H1 (cell line): ENCODE data around the gene COL10A1. TPM values are rescaled to one million over a fixed set of nuclear protein-coding genes. Genes with fewer than 3 reads are reported as not detected.

ENCODE experiments used
- CTCF ChIA-PET: fragments of 300-600 bp; sonication (Branson Sonifier 250); formaldehyde crosslinking; loops from one replicate; lab custom pipeline; 2021; ENCODE audit not compliant: partially characterized antibody; lab: Charles Lee
- POLR2A ChIA-PET: fragments of 300-600 bp; sonication (Branson Sonifier 250); formaldehyde crosslinking; loops from one replicate; lab custom pipeline; 2021; ENCODE audit warnings: inconsistent platforms; ENCODE audit not compliant: partially characterized antibody; lab: Charles Lee
- DNase-seq, 2 experiments: peaks; one replicate each; pipeline versions ENCODE4 v3.0.0 to v3.0.0-alpha.2; 2010 to 2022; ENCODE audit warnings: low spot score in 2 of 2, low read depth in 1 of 2, mixed read lengths in 1 of 2
- FAIRE-seq: peaks from 2 replicates; lab custom pipeline; 2011; peaks lifted over from hg19 to GRCh38; lab: Jason Lieb, UNC
- H2AFZ ChIP-seq: 2 replicates; pipeline ENCODE4 v1.8.1; 2012; ENCODE audit warnings: low read length, inconsistent platforms
- H2AK5ac ChIP-seq: 2 replicates; pipeline ENCODE4 v1.6.1; 2013; ENCODE audit warnings: low read depth, low read length
- H2BK120ac ChIP-seq: replicated peaks from 2 replicates; pipeline ENCODE3; 2013; ENCODE audit warnings: low read depth, low read length, inconsistent platforms
- H2BK12ac ChIP-seq: 2 replicates; pipeline ENCODE4 v1.6.1; 2013; ENCODE audit warnings: low read depth, low read length
- H2BK15ac ChIP-seq: 2 replicates; pipeline ENCODE4 v1.6.1; 2013; ENCODE audit warnings: low read length
- H2BK20ac ChIP-seq: 2 replicates; pipeline ENCODE4 v1.6.1; 2013; ENCODE audit warnings: low read length
- H2BK5ac ChIP-seq: 2 replicates; pipeline ENCODE4 v1.6.1; 2013; ENCODE audit warnings: low read depth, low read length
- H3K14ac ChIP-seq: 2 replicates; pipeline ENCODE4 v1.6.1; 2013; ENCODE audit warnings: inconsistent platforms; ENCODE audit not compliant: insufficient read length
- H3K18ac ChIP-seq: 2 replicates; pipeline ENCODE4 v1.6.1; 2013; ENCODE audit warnings: low read length; ENCODE audit errors: extremely low read depth
- H3K23ac ChIP-seq: 2 replicates; pipeline ENCODE4 v1.6.1; 2013; ENCODE audit warnings: inconsistent platforms; ENCODE audit not compliant: insufficient read length
- H3K23me2 ChIP-seq: 2 replicates; pipeline ENCODE4 v1.6.1; 2013; ENCODE audit warnings: low read depth, low read length
- H3K27ac ChIP-seq: 2 replicates; pipeline ENCODE4 v1.6.1; 2011; ENCODE audit warnings: low read depth, low read length, inconsistent platforms
- H3K27me3 ChIP-seq, 4 experiments: replicated peaks in 1 of 4; 1 replicate in 1 of 4; 2 replicates in 3 of 4; pipeline versions ENCODE4 v1.6.1 to v1.8.1; 2011 to 2013; ENCODE audit warnings: low read length in 3 of 4, mild to moderate bottlenecking in 3 of 4, inconsistent platforms in 2 of 4, mixed read lengths in 2 of 4, moderate library complexity in 1 of 4; ENCODE audit not compliant: control insufficient read depth in 3 of 4, insufficient read depth in 3 of 4; ENCODE audit errors: extremely low read depth in 1 of 4
- H3K36me3 ChIP-seq, 4 experiments: 2 replicates each; pipeline versions ENCODE4 v1.6.1 to v1.8.1; 2011 to 2013; ENCODE audit warnings: mild to moderate bottlenecking in 4 of 4, low read length in 3 of 4, moderate library complexity in 2 of 4, control low read depth in 1 of 4, inconsistent platforms in 1 of 4; ENCODE audit not compliant: insufficient read depth in 4 of 4, control insufficient read depth in 2 of 4
- H3K4ac ChIP-seq: replicated peaks from 2 replicates; pipeline ENCODE3; 2013; ENCODE audit warnings: low read length, low read depth, mixed read lengths, inconsistent platforms; ENCODE audit not compliant: insufficient read length
- H3K4me1 ChIP-seq, 4 experiments: replicated peaks in 1 of 4; 1 replicate in 1 of 4; 2 replicates in 3 of 4; pipeline versions ENCODE4 v1.6.1 to v1.8.1; 2011 to 2013; ENCODE audit warnings: low read length in 3 of 4, inconsistent platforms in 2 of 4, mixed read lengths in 1 of 4; ENCODE audit not compliant: insufficient read depth in 4 of 4, control insufficient read depth in 3 of 4
- H3K4me2 ChIP-seq, 2 experiments: 2 replicates each; pipeline versions ENCODE4 v1.6.1 to v1.8.1; 2011 to 2013; ENCODE audit warnings: low read depth in 2 of 2, low read length in 2 of 2, control low read depth in 1 of 2, inconsistent platforms in 1 of 2, mild to moderate bottlenecking in 1 of 2; ENCODE audit not compliant: insufficient read depth in 1 of 2
- H3K4me3 ChIP-seq, 4 experiments: fragments of 200-600, 300-600 bp in 1 of 4; sonication (generic), shearing (Covaris generic), sonication (Bioruptor Twin) in 1 of 4; 2 replicates each; pipeline versions ENCODE4 v1.5.1 to v1.8.1; 2011 to 2016; ENCODE audit warnings: low read length in 4 of 4, low read depth in 3 of 4, control low read depth in 2 of 4, inconsistent platforms in 2 of 4, mild to moderate bottlenecking in 2 of 4, mixed read lengths in 1 of 4, moderate library complexity in 1 of 4; ENCODE audit not compliant: insufficient read depth in 2 of 4; ENCODE audit errors: extremely low read depth in 1 of 4
- H3K56ac ChIP-seq: replicated peaks from 2 replicates; pipeline ENCODE3; 2013; ENCODE audit warnings: low read depth, mild to moderate bottlenecking, mixed read lengths, low read length, inconsistent platforms; ENCODE audit not compliant: insufficient read length
- H3K79me1 ChIP-seq: 2 replicates; pipeline ENCODE4 v1.6.1; 2013; ENCODE audit warnings: low read depth, low read length, control low read depth
- H3K79me2 ChIP-seq, 2 experiments: 2 replicates each; pipeline versions ENCODE4 v1.6.1 to v1.8.1; 2012 to 2013; ENCODE audit warnings: low read length in 2 of 2, mild to moderate bottlenecking in 2 of 2, inconsistent platforms in 1 of 2; ENCODE audit not compliant: insufficient read depth in 2 of 2, control insufficient read depth in 1 of 2
- H3K9ac ChIP-seq, 4 experiments: replicated peaks in 1 of 4; 1 replicate in 1 of 4; 2 replicates in 3 of 4; pipeline versions ENCODE4 v1.6.1 to v1.8.1; 2011 to 2013; ENCODE audit warnings: low read depth in 3 of 4, low read length in 3 of 4, control low read depth in 2 of 4, mild to moderate bottlenecking in 2 of 4, moderate library complexity in 2 of 4, inconsistent platforms in 1 of 4; ENCODE audit errors: extremely low read depth in 1 of 4
- H3K9me3 ChIP-seq, 2 experiments: 2 replicates each; pipeline versions ENCODE4 v1.6.1 to v1.8.1; 2012 to 2013; ENCODE audit warnings: mild to moderate bottlenecking in 2 of 2, moderate library complexity in 2 of 2, control low read depth in 1 of 2, inconsistent platforms in 1 of 2, low read depth in 1 of 2, low read length in 1 of 2, mixed read lengths in 1 of 2; ENCODE audit not compliant: insufficient read depth in 2 of 2
- H4K20me1 ChIP-seq, 2 experiments: replicated peaks in 1 of 2; 2 replicates each; pipeline versions ENCODE3 to v1.8.1; 2011 to 2013; ENCODE audit warnings: inconsistent platforms in 2 of 2, low read length in 2 of 2, mild to moderate bottlenecking in 1 of 2; ENCODE audit not compliant: insufficient read depth in 2 of 2, control insufficient read depth in 1 of 2
- H4K5ac ChIP-seq: 2 replicates; pipeline ENCODE4 v1.6.1; 2013; ENCODE audit warnings: low read length, low read depth, mixed read lengths, inconsistent platforms; ENCODE audit not compliant: insufficient read length
- H4K8ac ChIP-seq: 2 replicates; pipeline ENCODE4 v1.8.0; 2013; ENCODE audit warnings: mild to moderate bottlenecking, moderate library complexity, low read length, inconsistent platforms; ENCODE audit not compliant: insufficient read depth; ENCODE audit errors: extremely low read depth
- H4K91ac ChIP-seq: replicated peaks from 2 replicates; pipeline ENCODE3; 2013; ENCODE audit warnings: low read length, mixed read lengths, inconsistent platforms; ENCODE audit not compliant: insufficient read length
- BACH1 ChIP-seq: IDR thresholded peaks from 2 replicates; pipeline ENCODE4 v1.6.1; 2012; ENCODE audit warnings: low read length, improper control_type of control experiment
- BCL11A ChIP-seq, 2 experiments: IDR thresholded peaks; one replicate each; pipeline ENCODE4 v1.6.1; 2011; ENCODE audit warnings: low read depth in 2 of 2, low read length in 2 of 2, mild to moderate bottlenecking in 2 of 2
- EP300 ChIP-seq, 2 experiments: IDR thresholded peaks; 1 replicate in 1 of 2; 2 replicates in 1 of 2; pipeline ENCODE4 v1.6.1; 2011 to 2012; ENCODE audit warnings: low read depth in 2 of 2, low read length in 2 of 2, mild to moderate bottlenecking in 2 of 2, borderline replicate concordance in 1 of 2, inconsistent platforms in 1 of 2, moderate library complexity in 1 of 2
- NRF1 ChIP-seq: IDR thresholded peaks from 2 replicates; pipeline ENCODE4 v1.6.1; 2011; ENCODE audit warnings: mild to moderate bottlenecking, low read depth, low read length, improper control_type of control experiment
- POU5F1 ChIP-seq: IDR thresholded peaks from 2 replicates; pipeline ENCODE4 v1.6.1; 2011; ENCODE audit warnings: low read depth, mild to moderate bottlenecking, low read length, moderate library complexity
- RBBP5 ChIP-seq: IDR thresholded peaks from 2 replicates; pipeline ENCODE4 v1.7.1; 2012; ENCODE audit warnings: low read depth, mild to moderate bottlenecking, inconsistent platforms, low read length, moderate library complexity, borderline replicate concordance
- RXRA ChIP-seq: IDR thresholded peaks from 2 replicates; pipeline ENCODE4 v1.6.1; 2011; ENCODE audit warnings: low read depth, mild to moderate bottlenecking, low read length, moderate library complexity; ENCODE audit not compliant: insufficient read depth
- SUZ12 ChIP-seq: fragments of 200-600 bp; sonication (generic); IDR thresholded peaks from 2 replicates; pipeline ENCODE4 v1.6.1; 2012; ENCODE audit warnings: mild to moderate bottlenecking, inconsistent platforms, low read length, moderate library complexity, mixed read lengths
- TCF12 ChIP-seq: IDR thresholded peaks from 2 replicates; pipeline ENCODE4 v1.6.1; 2011; ENCODE audit warnings: low read depth, mild to moderate bottlenecking, low read length
- TEAD4 ChIP-seq: IDR thresholded peaks from 2 replicates; pipeline ENCODE4 v1.6.1; 2012; ENCODE audit warnings: low read depth, low read length, inconsistent platforms, mixed read lengths
- whole genome bisulfite sequencing, 2 experiments: shearing (Covaris generic) in 1 of 2; methylation state at CpG; one replicate each; pipeline versions ENCODE4 v1.1.6 to v1.1.7; 2013 to 2015; ENCODE audit warnings: low lambda C conversion rate in 2 of 2, mixed read lengths in 2 of 2, inconsistent platforms in 1 of 2, low coverage in 1 of 2, missing lambda C conversion rate in 1 of 2; ENCODE audit not compliant: insufficient replicate concordance in 2 of 2, insufficient coverage in 1 of 2, insufficient read length in 1 of 2; ENCODE audit errors: extremely low coverage in 1 of 2, missing lambda C conversion rate in 1 of 2; 5-methylcytosine and 5-hydroxymethylcytosine counted together
- polyA plus RNA-seq, 7 experiments: library from polyadenylated mRNA; depleted of rRNA in 3 of 7; stranded (reverse) in 5 of 7; unstranded in 2 of 7; fragments of >200 nt in 5 of 7; fragments of 200-250 nt in 2 of 7; gene quantifications; 1 replicate in 5 of 7; 2 replicates in 1 of 7; 4 replicates in 1 of 7; pipeline versions ENCODE4 v1.2.1 to v1.2.3, GENCODE V29; 2011 to 2013; ENCODE audit warnings: missing spikeins in 2 of 7, mixed read lengths in 2 of 7
- total RNA-seq: library from RNA; stranded (reverse); fragmentation: NEBNext Ultra II Directional; extraction: Animal tissue kit (Norgen Biotek cat#: 25700); gene quantifications from 2 replicates; pipeline ENCODE4 v1.2.1, GENCODE V29; 2021
- TF ChIP-seq, protein P1 (sequence below), 3 experiments: IDR thresholded peaks; 1 replicate in 2 of 3; 2 replicates in 1 of 3; pipeline versions ENCODE4 v1.5.1 to v1.6.1; 2011; ENCODE audit warnings: low read length in 3 of 3, mild to moderate bottlenecking in 3 of 3, inconsistent platforms in 2 of 3, low read depth in 1 of 3, moderate library complexity in 1 of 3; ENCODE audit not compliant: insufficient read depth in 1 of 3; ENCODE audit errors: control extremely low read depth in 1 of 3

Gene COL10A1
- total and polyA plus RNA-seq, 2 of the 8 experiments (the other 6 are each of a cell fraction or from before 2014, with no cell fraction given), result not detected

DNA sequence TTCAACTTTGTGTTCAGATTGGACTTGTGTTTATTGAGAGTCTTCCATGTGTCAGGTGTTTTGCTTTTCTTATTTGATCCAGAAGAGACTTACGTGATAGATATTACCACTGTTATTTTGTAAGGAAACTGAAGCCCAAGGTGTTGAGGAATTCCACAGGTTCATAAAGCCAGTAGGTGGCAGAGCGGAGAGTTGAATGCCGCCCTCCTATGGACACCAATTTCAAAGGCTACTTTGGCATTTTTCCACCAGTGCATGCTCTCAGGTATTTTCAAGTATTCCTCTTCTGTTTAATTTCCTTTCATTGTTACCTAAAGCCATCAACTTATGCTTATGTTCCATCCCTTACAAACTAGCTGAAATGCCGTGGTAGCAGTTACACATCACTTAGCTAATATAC, 14.0 kb upstream of the COL10A1 start:
- peak; percentile 90 for FAIRE-seq
- Histone ChIP-seq H4K5ac (no peak overlapping the region), H3K79me2 (no peaks in the 10 kb centered on the region), H3K4me2 (no peak overlapping the region), H3K14ac (no peak overlapping the region), H2BK12ac (no peak overlapping the region), H4K8ac (no peak overlapping the region), H3K79me1 (no peaks in the 10 kb centered on the region), H3K27me3 (no peaks in the 10 kb centered on the region), H4K91ac (no peak overlapping the region), H3K9ac (no peak overlapping the region), H3K4me1 (no peaks in the 10 kb centered on the region), H3K23me2 (no peaks in the 10 kb centered on the region), H4K20me1 (no peaks in the 10 kb centered on the region), H2AK5ac (no peak overlapping the region), H3K23ac (no peak overlapping the region), H2BK5ac (no peak overlapping the region), H2BK20ac (no peak overlapping the region), H2BK15ac (no peak overlapping the region), H3K56ac (no peak overlapping the region), H3K27ac (no peak overlapping the region), H3K4me3 (no peak overlapping the region), H3K9me3 (no peaks in the 10 kb centered on the region), H3K18ac (no peak overlapping the region), H2AFZ (no peak overlapping the region), H3K36me3 (no peaks in the 10 kb centered on the region), H2BK120ac (no peak overlapping the region), H3K4ac (no peak overlapping the region)
- POLR2A ChIA-PET, result no interaction called here
- 72% methylated on average over 4 of the region's 4 CpGs; no CpG with 5 or more reads in 1 of the 2 experiments for WGBS, 2 experiments
- no peak for DNase-seq
- CTCF ChIA-PET, result interaction anchor here (0.9 to 2.3 kb wide), 4 partner anchors 9 to 29 kb away, joined by 3 to 9 read pairs (median 5); no protein-coding TSS in a partner anchor
- TF ChIP-seq NRF1 (no peak), TEAD4 (peak; percentile 66; the same call in 1 of the 2 replicates), SUZ12 (no peak), TCF12 (no peak), RBBP5 (no peak), RXRA (no peak), BCL11A (IDR thresholded peaks at IDR 0.05; ENCODE audit: low read depth in 2 of 2, low read length in 2 of 2) (no peak), BACH1 (no peak), POU5F1 (no peak), EP300 (IDR thresholded peaks at IDR 0.05; ENCODE audit: borderline replicate concordance in 1 of 2, low read depth in 2 of 2, low read length in 2 of 2) (no peak)
- TF ChIP-seq, protein P1, sequence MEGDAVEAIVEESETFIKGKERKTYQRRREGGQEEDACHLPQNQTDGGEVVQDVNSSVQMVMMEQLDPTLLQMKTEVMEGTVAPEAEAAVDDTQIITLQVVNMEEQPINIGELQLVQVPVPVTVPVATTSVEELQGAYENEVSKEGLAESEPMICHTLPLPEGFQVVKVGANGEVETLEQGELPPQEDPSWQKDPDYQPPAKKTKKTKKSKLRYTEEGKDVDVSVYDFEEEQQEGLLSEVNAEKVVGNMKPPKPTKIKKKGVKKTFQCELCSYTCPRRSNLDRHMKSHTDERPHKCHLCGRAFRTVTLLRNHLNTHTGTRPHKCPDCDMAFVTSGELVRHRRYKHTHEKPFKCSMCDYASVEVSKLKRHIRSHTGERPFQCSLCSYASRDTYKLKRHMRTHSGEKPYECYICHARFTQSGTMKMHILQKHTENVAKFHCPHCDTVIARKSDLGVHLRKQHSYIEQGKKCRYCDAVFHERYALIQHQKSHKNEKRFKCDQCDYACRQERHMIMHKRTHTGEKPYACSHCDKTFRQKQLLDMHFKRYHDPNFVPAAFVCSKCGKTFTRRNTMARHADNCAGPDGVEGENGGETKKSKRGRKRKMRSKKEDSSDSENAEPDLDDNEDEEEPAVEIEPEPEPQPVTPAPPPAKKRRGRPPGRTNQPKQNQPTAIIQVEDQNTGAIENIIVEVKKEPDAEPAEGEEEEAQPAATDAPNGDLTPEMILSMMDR (IDR thresholded peaks at IDR 0.05; ENCODE audit: control extremely low read depth in 1 of 3, insufficient read depth in 1 of 3, low read depth in 1 of 3, low read length in 3 of 3), result peak; percentile 30 to 90 (median 68)
